ENCODE data around the gene ITPK1. TPM values are rescaled to one million over a fixed set of nuclear protein-coding genes. Genes with fewer than 3 reads are reported as not detected.
A peak's percentile ranks its signal among the peaks of the same experiment; 100 is the strongest.
"Not testable (repeated sequence)": the region's sequence is repeated elsewhere in the genome, so short reads cannot be mapped to it uniquely, and the experiment has no call there.

ITPK1 gene
- 31.2 and 32.8 TPM in 2 replicates for total RNA-seq
- long read RNA-seq, partial matches to known transcripts, result 0 of 4 reads
- long read RNA-seq, other reads (novel, unspliced or antisense), result 4 of 4 reads

DNA sequence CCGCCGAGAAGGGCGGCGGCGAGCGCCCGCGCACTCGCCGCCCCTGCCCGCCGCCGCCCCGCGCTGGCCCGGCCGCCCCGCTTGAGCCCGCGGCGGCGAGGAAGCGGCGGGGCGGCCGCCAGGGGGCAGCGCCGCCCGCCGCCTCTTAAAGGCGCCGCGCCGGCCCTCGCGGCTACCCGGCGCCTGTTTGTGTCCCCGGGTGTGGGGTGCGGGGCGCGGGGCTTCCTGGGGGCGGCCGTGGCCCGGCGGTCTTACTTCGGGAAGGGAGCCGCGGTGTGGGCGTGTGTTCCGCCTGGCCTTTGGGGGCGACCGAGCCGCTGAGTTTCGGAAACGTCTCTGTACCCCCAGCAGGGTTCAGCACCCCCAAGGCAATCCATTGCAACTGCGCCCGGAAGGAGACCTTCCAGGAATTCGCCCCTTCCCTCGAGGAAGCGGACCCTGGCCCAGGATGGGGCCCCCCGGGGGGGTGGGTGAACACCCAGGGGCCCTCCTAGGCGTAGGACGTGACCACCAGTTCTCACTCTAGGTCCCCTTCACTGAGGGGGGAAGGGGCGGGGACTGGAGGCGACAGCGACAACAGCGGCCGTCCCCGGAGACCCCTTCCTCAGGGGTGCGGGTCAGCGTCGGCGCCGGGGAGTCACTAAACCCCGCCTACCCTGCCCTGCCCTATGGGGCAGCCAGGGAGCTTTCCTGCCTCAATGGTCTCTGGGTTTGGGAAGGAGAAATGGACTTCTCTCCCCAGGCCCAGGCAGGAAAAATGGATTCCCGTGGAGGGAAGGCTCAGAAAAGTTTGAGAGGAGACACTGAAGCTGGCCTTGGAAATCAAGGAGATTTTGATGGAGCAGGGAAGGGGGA is at the start of gene ITPK1:
Gene ITPK1 (minus strand): TSS at position 105 of the 855 bp plus-strand sequence. CDS start 762 bp downstream, outside the sequence.
- Mint-ChIP-seq H3K27me3 (ENCODE audit: unreplicated experiment) (no peaks in the 10 kb centered on the region), H3K36me3 (ENCODE audit: unreplicated experiment) (no peaks in the 10 kb centered on the region), H3K27ac (ENCODE audit: unreplicated experiment) (peak within 1 kb of the TSS; percentile 66), H3K9me3 (ENCODE audit: unreplicated experiment) (no peaks in the 10 kb centered on the region), H3K4me3 (ENCODE audit: unreplicated experiment) (peak within 1 kb of the TSS; percentile 82), H3K4me1 (ENCODE audit: unreplicated experiment) (peaks cover 24% of the 10 kb centered on the region)
- no peak for DNase-seq (ENCODE audit: extremely low spot score, unreplicated experiment)
- TF ChIP-seq, protein P1, sequence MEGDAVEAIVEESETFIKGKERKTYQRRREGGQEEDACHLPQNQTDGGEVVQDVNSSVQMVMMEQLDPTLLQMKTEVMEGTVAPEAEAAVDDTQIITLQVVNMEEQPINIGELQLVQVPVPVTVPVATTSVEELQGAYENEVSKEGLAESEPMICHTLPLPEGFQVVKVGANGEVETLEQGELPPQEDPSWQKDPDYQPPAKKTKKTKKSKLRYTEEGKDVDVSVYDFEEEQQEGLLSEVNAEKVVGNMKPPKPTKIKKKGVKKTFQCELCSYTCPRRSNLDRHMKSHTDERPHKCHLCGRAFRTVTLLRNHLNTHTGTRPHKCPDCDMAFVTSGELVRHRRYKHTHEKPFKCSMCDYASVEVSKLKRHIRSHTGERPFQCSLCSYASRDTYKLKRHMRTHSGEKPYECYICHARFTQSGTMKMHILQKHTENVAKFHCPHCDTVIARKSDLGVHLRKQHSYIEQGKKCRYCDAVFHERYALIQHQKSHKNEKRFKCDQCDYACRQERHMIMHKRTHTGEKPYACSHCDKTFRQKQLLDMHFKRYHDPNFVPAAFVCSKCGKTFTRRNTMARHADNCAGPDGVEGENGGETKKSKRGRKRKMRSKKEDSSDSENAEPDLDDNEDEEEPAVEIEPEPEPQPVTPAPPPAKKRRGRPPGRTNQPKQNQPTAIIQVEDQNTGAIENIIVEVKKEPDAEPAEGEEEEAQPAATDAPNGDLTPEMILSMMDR (IDR thresholded peaks at IDR 0.05), result peak; percentile 51

DNA sequence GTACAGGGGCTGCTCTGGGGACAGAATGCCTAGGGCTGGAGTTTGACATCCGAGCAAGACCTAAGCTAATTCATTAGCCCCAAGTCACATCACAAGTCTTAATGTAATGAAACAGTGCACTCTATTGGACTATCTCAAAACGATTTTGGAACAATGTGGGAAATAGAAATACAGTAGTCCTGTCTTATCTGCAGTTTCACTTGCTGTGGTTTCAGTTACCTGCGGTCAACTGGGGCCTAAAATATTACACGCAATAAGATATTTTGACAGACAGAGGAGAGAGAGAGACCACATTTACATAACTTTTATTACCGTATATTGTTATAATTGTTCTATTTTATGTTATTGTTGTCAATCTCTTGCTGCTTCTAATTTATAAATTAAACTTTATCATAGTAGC is 47.8 kb upstream of the ITPK1 start:
- DNase-seq (ENCODE audit: extremely low spot score, unreplicated experiment), result no peak
- Mint-ChIP-seq H3K4me1 (ENCODE audit: unreplicated experiment) (no peaks in the 10 kb centered on the region), H3K36me3 (ENCODE audit: unreplicated experiment) (no peaks in the 10 kb centered on the region), H3K27ac (ENCODE audit: unreplicated experiment) (no peak overlapping the region), H3K9me3 (ENCODE audit: unreplicated experiment) (no peaks in the 10 kb centered on the region), H3K27me3 (ENCODE audit: unreplicated experiment) (no peaks in the 10 kb centered on the region), H3K4me3 (ENCODE audit: unreplicated experiment) (no peak overlapping the region)
- TF ChIP-seq, protein P1 (IDR thresholded peaks at IDR 0.05), result no peak

DNA sequence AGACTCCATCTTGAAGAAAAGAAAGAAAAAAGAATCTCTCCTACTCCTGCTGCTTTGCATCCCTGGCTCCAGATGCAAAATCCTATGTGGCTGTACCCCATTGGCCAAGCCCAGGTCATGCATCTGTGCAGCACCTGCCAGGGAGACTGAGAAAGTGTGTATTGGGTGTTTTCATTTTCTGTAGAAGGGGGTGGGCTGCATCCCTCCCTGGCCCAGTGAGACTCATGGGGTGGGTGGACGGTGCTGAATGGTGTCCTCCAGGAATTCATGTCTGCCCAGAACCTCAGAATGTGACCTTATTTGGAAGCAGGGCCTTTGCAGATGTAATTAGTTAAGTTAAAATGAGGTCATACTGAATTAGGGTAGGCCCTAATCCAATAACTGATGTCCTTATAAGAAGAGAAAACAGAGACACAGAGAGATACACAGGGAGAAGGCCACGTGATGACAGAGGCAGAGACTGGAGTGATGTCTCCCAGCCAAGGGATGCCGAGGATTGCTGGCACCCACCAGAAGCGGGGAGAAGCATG is 45.8 kb upstream of the ITPK1 start:
- Mint-ChIP-seq H3K27me3 (ENCODE audit: unreplicated experiment) (peaks cover 3% of the 10 kb centered on the region), H3K4me1 (ENCODE audit: unreplicated experiment) (no peaks in the 10 kb centered on the region), H3K9me3 (ENCODE audit: unreplicated experiment) (no peaks in the 10 kb centered on the region), H3K36me3 (ENCODE audit: unreplicated experiment) (no peaks in the 10 kb centered on the region), H3K4me3 (ENCODE audit: unreplicated experiment) (no peak overlapping the region), H3K27ac (ENCODE audit: unreplicated experiment) (no peak overlapping the region)
- DNase-seq (ENCODE audit: extremely low spot score, unreplicated experiment), result no peak
- TF ChIP-seq, protein P1 (IDR thresholded peaks at IDR 0.05), result no peak

DNA sequence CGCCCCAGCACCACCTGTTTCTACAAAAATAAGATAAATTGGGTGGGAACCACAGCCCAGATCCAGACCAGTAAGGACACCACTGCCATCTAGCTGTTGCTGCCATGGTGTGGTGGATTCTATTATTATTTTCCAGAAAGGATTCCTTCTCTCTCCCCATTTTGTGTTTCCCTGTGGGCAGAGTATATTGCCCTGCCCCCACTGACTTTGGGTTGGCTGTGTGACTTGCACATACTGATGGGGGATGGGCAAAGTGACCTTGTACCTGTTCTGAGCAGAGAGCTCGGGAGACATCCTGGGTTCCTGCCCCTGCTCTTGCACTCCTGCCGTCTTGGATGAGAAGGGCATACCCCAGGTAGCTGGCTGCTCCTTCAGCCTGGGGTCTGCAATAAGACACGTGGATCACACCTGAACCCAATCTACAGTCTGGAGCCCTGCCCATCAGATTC is 44.7 kb upstream of the ITPK1 start:
- TF ChIP-seq, protein P1 (IDR thresholded peaks at IDR 0.05), result peak; percentile 54
- DNase-seq (ENCODE audit: extremely low spot score, unreplicated experiment), result no peak
- H3K4me3 Mint-ChIP-seq (ENCODE audit: unreplicated experiment), result no peak overlapping the region
- H3K27me3 Mint-ChIP-seq (ENCODE audit: unreplicated experiment), result peaks cover 9% of the 10 kb centered on the region
- H3K9me3 Mint-ChIP-seq (ENCODE audit: unreplicated experiment), result no peaks in the 10 kb centered on the region
- H3K4me1 Mint-ChIP-seq (ENCODE audit: unreplicated experiment), result no peaks in the 10 kb centered on the region
- H3K27ac Mint-ChIP-seq (ENCODE audit: unreplicated experiment), result no peak overlapping the region
- H3K36me3 Mint-ChIP-seq (ENCODE audit: unreplicated experiment), result no peaks in the 10 kb centered on the region

DNA sequence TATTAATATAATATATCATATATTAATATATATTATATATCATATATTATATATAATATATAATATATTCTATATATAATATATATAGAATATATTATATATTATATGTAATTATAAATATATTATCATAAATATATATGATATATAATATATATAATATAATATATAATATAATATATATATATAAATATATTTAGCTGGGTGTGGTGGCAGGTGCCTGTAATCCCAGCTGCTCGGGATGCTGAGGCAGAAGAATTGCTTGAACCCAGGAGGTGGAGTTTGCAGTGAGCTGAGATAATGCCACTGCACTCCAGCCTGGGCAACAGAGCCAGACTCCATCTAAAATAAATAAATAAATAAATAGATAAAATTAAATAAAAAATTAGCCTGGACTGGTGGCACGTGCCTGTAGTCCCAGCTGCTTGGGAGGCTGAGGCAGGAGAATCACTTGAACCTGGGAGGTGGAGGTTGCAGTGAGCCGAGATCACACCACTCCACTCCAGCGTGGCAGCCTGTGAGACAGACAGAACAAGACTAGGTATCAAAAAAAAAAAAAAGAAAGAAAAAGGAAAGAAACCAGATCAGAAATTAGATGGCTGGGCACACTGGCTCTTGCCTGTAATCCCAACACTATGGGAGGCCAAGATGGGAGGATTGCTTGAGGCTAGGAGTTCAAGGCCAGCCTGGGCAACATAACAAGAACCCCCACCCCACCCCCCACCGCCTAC is 44.1 kb upstream of the ITPK1 start:
- not testable (repeated sequence) for H3K4me1 Mint-ChIP-seq (ENCODE audit: unreplicated experiment); H3K9me3 Mint-ChIP-seq (ENCODE audit: unreplicated experiment)

DNA sequence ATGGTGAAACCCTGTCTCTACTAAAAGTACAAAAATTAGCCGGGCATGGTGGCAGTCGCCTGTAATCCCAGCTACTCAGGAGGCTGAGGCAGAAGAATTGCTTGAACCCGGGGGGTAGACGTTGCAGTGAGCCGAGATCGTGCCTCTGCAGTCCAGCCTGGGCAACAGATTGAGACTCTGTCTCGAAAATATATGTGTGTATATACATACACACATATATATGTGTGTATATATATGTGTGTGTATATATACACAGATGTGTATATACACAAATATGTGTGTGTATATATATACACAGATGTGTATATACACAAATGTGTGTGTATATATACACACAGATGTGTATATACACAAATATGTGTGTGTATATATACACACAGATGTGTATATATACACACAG is 42.6 kb upstream of the ITPK1 start:
- H3K9me3 Mint-ChIP-seq (ENCODE audit: unreplicated experiment); H3K36me3 Mint-ChIP-seq (ENCODE audit: unreplicated experiment); H3K4me1 Mint-ChIP-seq (ENCODE audit: unreplicated experiment); H3K27ac Mint-ChIP-seq (ENCODE audit: unreplicated experiment); H3K4me3 Mint-ChIP-seq (ENCODE audit: unreplicated experiment); DNase-seq (ENCODE audit: extremely low spot score, unreplicated experiment): not testable (repeated sequence)
- H3K27me3 Mint-ChIP-seq (ENCODE audit: unreplicated experiment), result peaks cover 13% of the 10 kb centered on the region

More for the DNA sequence above, 44.1 kb upstream of the ITPK1 start:
- not testable (repeated sequence) for H3K27ac Mint-ChIP-seq (ENCODE audit: unreplicated experiment); DNase-seq (ENCODE audit: extremely low spot score, unreplicated experiment); H3K4me3 Mint-ChIP-seq (ENCODE audit: unreplicated experiment); H3K36me3 Mint-ChIP-seq (ENCODE audit: unreplicated experiment)
- peaks cover 13% of the 10 kb centered on the region for H3K27me3 Mint-ChIP-seq (ENCODE audit: unreplicated experiment)
